Measurements from ENCODE around the gene IKZF3.
"Not testable (repeated sequence)": the region's sequence is repeated elsewhere in the genome, so short reads cannot be mapped to it uniquely, and the experiment has no call there.

Gene IKZF3

GRCh38 chr17:39776252-39776651, 87.9 kb downstream of the IKZF3 start:
- DNase-seq: no peak

- no peak for DNase-seq
Observed at GRCh38 chr17:39775031-39775430, 89.1 kb downstream of the IKZF3 start.

GRCh38 chr17:39774047-39774446, 90.1 kb downstream of the IKZF3 start:
- DNase-seq: no peak

DNA sequence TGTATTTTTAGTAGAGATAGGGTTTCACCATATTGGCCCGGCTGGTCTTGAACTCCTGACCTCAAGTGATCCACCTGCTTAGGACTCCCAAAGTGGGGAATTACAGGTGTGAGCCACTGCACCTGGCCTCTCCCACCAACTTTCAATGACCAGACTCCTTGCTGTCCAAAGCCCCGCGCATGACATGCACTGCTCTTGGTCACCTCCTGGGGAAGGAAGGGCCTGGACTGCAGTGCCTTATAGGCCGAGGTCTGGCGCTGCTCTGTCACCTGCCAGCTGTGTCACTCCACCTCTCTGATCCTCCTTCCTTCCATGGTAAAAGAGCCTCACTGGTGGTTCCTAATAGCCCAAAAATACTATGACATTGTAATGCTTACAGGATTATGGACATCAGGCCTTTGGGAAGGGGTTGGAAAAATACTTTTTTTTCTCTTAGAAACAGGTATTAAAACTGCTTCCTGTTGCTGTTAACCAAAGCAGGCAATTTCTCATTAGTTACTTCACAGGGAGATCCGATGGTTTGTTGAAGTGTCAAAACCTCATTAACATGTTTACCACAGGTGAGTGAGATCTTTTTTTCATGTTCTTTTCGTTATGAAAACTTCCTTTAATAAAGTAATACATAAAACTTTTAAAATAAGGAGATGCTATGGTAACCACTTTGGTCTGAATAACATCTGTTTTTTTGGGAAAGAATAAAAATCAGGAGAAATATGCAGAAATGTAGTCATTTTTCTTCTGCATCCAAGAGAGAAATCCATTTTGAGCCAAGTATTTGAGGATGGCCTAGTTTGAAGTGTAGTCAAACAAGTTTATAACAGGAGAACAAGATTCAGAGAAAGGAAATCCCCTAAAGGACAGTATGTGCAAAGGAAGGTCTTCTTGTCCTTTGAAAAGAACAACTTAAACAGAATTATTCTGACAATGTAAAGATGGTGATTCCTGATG, 90.9 kb downstream of the IKZF3 start:
- no peak for DNase-seq

DNA sequence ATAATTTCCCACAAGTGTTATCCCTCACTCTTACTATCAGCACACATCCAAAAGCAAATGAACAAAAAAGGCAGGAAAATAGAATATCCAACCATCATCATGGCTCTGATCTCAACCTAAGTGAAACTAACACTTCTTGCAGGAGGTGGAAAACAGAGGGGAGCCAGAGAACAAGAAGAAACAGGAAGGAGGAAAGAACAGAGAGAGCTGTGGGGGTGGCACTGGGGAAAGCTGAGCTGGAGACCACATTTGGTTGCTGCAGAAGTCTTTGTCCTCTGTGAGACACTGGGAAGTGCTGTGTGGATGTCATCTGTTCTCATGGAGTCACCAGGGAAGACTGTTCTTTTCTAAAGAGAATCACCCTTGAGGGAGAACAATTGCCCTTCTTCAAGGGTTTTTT, 91.7 kb downstream of the IKZF3 start:
- DNase-seq: no peak

GRCh38 chr17:39769974-39770587, 94.0 kb downstream of the IKZF3 start:
- peak; percentile 31 for DNase-seq

- no peak for DNase-seq
Observed at GRCh38 chr17:39767147-39767546, 97.0 kb downstream of the IKZF3 start.

GRCh38 chr17:39765766-39766165, 98.3 kb downstream of the IKZF3 start:
- DNase-seq: no peak

DNA sequence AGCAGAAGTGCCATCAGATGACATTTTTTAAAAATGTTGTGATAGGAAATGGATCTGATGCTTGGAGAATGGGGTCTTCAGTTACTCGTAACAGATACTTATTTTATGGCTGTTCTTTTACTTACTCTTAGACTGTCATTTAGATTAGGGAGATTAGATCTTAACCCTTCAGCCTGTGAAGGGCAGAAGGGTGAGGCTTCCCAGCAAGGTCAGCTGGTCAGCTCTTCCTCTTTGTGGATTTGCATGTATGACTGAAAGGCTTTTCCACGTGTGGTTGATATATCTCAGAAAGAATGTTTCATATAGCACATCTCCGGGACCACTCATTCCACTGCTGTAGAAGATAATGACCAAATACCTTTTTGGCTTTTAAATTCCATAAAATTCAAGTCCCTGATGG, 98.9 kb downstream of the IKZF3 start:
- DNase-seq: no peak

GRCh38 chr17:39764171-39764570, 99.9 kb downstream of the IKZF3 start:
- DNase-seq: not testable (repeated sequence)

DNA sequence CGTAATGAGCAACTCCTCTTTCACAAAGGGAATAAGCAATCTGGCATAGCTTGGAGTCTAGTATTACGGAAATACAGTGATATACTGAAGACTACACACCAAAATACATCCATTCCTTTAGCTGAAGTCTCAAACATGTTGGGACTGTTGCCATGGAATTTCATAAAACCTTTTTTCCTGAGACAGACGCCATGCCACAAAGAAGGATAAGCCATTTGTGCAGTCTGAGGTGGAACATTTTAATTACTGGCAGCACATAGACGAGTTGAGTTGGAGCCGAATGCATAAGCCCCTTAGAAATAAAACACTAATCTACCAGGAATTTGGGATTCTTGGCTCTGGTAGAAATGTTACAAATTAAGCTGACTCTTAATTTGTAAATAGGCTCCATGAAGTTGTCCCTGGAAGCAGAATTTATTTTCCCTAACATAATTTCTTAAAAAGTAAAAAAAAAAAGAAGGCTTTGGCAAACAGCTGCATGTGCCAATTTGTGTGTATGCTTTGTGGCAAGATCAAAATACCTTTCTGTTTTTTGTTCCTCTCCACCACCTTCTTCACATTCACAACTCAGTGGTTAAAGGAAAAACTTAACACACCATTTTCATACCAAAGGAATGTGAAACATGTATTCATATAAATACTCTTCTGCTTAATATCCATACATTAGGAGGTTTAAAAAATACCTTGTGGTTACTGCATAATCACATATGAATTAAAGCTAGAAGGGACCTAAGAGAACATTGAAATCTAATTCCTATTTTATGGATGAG, 100.9 kb downstream of the IKZF3 start:
- DNase-seq: peak; percentile 92

DNA sequence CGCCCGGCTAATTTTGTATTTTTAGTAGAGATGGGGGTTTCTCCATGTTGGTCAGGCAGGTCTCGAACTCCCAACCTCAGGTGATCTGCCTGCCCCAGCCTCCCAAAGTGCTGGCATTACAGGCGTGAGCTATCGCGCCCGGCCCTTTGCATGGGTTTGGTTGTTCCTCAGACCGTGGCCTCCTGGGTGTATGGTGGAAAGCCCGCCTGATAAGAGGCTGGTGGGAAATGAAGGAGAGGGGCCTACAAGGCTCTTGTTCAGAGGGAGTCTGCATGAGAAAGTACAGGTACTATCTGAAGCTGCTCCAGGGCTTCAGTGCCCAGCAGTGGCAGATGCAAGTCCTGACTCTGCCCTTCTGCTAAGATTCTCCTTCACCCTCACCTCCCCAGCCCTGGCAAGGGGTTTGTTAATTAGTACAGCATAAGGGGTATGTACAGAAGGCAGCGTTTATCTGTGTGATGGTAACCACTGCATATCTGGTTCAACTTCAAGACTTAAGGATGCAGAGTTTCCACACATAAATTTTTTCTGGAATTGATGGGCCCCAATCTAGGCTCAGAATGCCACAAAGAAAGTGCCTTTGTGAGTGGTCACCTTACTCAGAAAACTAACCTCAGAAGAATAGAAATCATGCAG, 102.1 kb downstream of the IKZF3 start:
- peak; percentile 49 for DNase-seq

DNA sequence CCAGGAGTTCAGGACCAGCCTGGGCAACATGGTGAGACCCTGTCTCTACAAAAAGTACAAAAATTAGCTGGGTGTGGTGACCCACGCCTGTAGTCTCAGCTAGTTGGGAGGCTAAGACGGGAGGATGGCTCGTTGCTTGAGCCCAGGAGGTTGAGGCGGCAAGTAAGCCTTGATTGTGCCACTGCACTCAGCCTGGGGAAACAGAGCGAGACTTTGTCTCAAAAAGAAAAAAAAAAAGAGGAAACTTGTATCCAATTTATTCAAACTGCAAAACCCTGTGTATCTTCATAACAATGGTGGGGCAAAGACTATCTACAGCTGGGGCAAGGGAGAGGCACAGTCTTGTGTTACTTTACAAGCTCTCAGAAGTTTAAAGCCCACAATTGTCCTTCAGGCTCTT, 104.9 kb downstream of the IKZF3 start:
- DNase-seq: no peak

- peak; percentile 88 for DNase-seq
Observed at GRCh38 chr17:39757931-39758873, 105.9 kb downstream of the IKZF3 start.

GRCh38 chr17:39757176-39757662, 106.9 kb downstream of the IKZF3 start:
- DNase-seq: no peak

DNA sequence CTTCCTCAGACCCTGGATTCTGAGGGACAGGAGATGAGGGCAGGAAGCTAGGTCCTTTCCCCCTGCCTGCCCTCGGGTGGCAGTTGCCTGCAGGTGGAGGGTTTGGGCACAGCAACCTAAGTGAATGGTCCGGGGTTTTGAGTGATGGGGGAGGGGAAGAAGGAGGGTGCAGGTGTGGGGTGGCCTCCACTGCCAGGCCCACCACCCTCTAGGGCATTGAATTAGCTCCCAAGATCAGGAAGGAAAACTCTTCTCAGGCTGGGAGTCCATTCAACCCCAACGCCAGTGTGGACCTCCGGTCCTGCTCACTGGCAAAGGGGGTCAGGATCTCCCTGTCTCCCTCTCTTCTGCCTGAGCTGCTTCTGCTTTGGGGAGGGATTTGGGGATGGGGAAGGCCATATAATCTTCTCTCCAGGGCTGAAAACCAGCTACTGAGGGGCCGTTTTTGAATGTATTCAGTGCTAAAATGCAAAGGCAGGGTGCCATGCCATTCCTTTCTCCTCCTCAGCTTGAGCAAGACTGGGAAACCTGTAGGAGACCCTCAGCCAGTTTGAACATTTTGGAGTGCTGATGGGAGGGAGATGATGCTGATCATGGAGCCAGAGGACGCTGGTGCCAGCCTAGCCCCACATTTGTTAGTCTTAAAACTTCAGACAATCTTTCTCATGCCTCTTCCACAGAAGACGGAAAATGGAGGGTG, 107.6 kb downstream of the IKZF3 start:
- no peak for DNase-seq

DNA sequence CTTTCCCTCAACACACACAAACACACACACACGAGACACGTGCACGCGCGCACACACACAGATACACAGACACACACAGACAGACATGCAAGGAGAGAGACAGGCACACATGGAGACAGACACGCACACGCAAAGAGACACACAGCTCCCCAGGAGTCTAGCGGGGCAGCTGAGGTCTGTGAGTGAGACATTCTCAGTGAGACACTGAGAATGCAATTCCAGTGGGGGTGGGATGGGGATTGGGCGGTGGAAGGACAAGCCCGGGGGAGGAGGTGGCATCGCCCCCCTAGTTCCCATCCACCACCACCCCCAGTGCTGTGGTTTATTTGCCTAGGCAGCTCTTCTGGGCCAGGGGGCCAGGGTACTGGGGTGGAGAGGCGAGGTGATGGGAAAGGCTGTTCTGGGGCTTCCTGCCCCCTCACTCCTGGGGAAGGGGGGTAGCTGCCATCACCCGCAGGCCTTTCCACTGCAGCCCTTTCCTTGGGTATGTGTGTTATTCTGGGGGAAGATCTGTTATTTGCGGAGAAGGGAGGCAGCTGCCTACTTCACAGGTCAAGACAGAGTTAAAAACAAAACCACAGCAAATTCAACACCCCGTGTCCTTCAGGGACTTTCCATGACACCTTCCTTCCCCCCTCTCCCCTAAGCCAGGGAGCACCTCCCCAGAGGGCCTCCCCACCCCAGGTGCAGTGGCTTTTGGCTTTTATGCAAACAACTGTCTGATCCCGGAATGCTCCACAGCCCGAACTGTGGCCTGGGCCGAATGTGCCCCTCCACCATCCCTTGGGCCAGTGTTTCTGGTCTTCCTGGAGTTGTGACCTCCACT, 108.3 kb downstream of the IKZF3 start:
- DNase-seq: peak; percentile 56

DNA sequence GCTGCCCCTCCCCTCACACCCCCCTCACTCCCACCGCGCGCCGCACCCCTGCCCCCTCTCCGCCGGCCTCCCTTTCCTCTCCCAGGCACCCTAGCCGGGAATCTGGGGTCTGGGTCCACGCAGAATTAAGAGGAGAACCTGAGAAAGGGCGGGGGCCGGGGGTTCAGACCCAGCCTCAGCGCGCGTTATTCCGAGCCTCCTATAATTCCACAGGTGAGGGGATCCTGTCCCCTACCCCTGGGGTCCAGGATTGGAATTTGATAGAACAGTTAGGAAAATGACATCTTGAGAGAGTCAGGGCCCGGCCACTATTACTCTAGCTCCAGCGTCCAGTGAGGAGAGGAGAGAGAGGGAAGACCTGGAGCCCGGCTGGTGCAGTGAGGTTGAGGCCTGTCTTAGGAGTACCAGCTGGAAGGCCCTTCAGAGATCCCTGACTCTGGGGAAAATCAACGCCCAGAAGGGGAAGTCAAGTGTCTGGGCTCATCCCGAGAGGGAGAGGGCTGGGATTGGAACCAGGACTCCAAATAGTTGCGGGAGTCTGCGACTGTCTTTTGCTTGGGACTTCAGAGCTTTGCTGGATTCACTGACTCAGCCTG, 109.1 kb downstream of the IKZF3 start:
- DNase-seq: no peak

DNA sequence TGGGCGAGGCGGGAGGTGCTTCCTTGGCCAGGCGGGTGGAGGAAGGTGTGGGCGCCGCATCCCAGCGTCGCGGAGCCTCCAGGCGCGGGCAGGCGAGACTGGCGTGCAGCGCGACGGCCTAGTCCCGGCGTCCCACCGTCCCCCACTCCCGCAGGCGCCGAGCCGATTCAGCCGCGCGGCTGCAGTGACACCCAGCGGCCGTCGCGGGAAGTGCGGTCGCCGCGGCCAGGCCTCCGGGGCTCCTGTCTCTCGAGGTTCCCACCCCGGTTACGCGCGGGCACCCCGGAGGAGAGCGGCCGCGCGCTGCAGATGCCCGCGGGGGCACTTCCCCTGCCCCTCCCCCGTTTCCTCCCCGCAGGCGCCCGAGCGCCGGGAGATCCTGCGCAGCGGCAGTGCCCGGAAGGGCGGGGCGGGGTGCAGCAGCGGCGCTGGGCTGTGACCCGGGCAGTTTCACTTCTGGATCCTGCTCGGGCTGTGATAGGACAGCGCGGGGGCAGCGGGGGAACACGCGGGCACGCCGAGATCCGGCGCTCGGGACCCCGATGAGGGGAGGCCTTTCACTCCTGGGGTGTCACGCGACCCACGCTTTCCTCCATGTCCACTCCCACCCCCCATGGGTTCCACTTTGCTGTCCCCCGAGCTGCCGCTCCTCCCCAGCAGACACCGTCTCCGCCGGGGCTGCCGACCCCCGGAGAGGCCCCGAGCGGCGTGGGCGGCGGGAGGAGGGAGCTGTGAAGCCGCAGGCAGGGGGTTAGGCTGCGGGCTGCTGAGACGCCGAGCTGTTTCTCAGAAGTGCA, 109.8 kb downstream of the IKZF3 start:
- peak; percentile 76 for DNase-seq
